ENCODE results near the gene FCHO1. TPM values are rescaled to one million over a fixed set of nuclear protein-coding genes. Genes with fewer than 3 reads are reported as not detected.

FCHO1 gene
- total and polyA plus RNA-seq, 4 donors: 0.69 to 2.8 (median 1.7) TPM

DNA sequence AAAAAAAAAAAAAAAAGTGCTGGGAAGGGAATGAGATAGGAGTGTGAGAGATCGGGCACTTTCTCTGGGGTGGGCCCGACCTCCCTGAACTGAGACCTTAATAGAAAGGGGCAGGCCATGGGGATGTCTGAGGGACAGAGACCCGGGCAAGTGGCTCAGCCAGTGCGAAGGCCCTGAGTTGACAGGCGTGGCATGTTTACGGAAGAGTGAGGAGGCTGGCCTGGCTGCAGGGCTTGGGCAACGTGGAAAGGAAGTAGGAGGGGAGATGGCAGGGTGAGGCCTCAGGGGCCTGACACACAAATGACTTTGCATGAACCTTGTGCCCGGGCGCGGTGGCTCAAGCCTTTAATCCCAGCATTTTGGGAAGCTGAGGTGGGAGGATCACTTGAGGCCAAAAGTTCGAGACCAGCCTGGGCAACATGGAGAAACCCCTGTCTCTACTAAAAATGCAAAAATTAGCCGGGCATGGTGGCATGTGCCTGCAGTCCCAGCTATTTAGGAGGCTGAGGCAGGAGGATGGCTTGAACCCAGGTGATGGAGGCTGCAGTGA is 13.9 kb downstream of the FCHO1 start:
- peaks cover 2 to 8% (median 5%) of the 10 kb centered on the region in 4 donors for H3K4me1 ChIP-seq (ENCODE audit: control insufficient read depth in 4 of 4, insufficient read depth in 4 of 4, low read length in 3 of 4)
- no peak for DNase-seq (ENCODE audit: low spot score)
- H3K9me3 ChIP-seq (ENCODE audit: control insufficient read depth in 4 of 4, low read length in 3 of 4): no peaks in the 10 kb centered on the region
- H3K9ac ChIP-seq (ENCODE audit: low read depth in 1 of 2, low read length in 2 of 2): no peak overlapping the region
- no peak overlapping the region for H3K4me3 ChIP-seq (ENCODE audit: low read depth in 1 of 3, low read length in 3 of 3)
- 61% methylated on average over 12 of the region's 12 CpGs for WGBS
- no peaks in the 10 kb centered on the region for H3K36me3 ChIP-seq (ENCODE audit: control insufficient read depth in 4 of 4, insufficient read depth in 3 of 4, low read depth in 1 of 4, low read length in 3 of 4)
- TF ChIP-seq, protein P1, sequence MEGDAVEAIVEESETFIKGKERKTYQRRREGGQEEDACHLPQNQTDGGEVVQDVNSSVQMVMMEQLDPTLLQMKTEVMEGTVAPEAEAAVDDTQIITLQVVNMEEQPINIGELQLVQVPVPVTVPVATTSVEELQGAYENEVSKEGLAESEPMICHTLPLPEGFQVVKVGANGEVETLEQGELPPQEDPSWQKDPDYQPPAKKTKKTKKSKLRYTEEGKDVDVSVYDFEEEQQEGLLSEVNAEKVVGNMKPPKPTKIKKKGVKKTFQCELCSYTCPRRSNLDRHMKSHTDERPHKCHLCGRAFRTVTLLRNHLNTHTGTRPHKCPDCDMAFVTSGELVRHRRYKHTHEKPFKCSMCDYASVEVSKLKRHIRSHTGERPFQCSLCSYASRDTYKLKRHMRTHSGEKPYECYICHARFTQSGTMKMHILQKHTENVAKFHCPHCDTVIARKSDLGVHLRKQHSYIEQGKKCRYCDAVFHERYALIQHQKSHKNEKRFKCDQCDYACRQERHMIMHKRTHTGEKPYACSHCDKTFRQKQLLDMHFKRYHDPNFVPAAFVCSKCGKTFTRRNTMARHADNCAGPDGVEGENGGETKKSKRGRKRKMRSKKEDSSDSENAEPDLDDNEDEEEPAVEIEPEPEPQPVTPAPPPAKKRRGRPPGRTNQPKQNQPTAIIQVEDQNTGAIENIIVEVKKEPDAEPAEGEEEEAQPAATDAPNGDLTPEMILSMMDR (IDR thresholded peaks at IDR 0.05; ENCODE audit: low read depth, low read length, missing input control): no peak
- TF ChIP-seq GABPA (IDR thresholded peaks at IDR 0.05 in 1 of 2, conservative IDR thresholded peaks at IDR 0.05 in 1 of 2): no peak
- peaks cover 0 to 3% (median 0%) of the 10 kb centered on the region in 4 donors for H3K27me3 ChIP-seq (ENCODE audit: control insufficient read depth in 4 of 4, insufficient read depth in 4 of 4, low read length in 3 of 4)
- H3K27ac ChIP-seq (ENCODE audit: low read depth in 1 of 2, low read length in 2 of 2): peak overlapping the region in 1 of 2 donors; percentile 37

DNA sequence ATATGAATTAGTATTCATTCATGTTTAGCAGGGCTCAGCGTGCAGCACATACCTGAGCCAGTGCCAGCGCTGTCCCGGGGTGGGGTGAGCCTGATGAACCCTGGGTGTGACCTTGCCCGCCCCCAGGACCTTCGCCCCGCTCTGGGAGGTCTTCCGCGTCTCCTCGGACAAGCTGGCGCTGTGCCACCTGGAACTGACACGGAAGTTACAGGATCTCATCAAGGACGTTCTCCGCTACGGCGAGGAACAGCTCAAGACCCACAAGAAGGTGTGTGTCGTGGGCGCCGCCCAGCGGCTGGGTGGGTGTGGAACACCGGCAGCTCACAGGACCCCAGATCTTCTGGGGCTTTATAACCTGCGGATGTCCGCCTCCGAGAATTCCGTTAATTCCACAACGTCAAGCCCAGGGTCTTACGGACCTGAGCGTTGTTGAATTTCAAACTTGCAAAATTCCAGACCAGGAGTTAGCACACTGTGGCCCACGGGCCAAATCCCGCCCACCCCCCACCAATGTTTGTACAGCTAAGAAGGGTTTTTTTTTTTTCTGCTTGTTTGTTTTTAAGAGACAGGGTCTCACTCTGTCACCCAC is 15.4 kb downstream of the FCHO1 start:
- no peak overlapping the region for H3K4me3 ChIP-seq (ENCODE audit: low read depth in 1 of 3, low read length in 3 of 3)
- WGBS: 13% methylated on average over 29 of the region's 29 CpGs

DNA sequence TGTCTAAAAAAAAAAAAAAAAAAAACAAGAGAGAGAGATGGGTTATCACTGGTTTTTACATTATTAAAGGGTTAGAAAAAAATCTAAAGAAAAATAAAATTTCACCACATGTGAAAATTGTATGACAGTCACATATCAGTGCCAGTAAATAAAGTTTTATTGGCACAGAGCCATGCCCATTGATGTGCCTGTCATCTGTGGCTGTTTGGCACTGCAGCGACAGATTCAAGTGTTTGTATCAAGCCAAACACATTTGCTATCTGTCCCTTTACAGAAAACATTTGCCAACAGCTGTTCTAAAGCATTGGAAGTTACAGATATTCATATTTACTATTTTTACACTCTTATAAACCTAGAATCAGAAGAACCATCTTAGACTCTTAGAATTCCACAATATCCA is 16.3 kb downstream of the FCHO1 start:
- DNase-seq (ENCODE audit: low spot score): no peak
- Histone ChIP-seq H3K27me3 (ENCODE audit: control insufficient read depth in 4 of 4, insufficient read depth in 4 of 4, low read length in 3 of 4) (peaks cover 0 to 2% (median 0%) of the 10 kb centered on the region in 4 donors), H3K9me3 (ENCODE audit: control insufficient read depth in 4 of 4, low read length in 3 of 4) (no peaks in the 10 kb centered on the region), H3K4me1 (ENCODE audit: control insufficient read depth in 4 of 4, insufficient read depth in 4 of 4, low read length in 3 of 4) (peaks cover 2 to 8% (median 5%) of the 10 kb centered on the region in 4 donors), H3K4me3 (ENCODE audit: low read depth in 1 of 3, low read length in 3 of 3) (no peak overlapping the region), H3K27ac (ENCODE audit: low read depth in 1 of 2, low read length in 2 of 2) (no peak overlapping the region), H3K9ac (ENCODE audit: low read depth in 1 of 2, low read length in 2 of 2) (no peak overlapping the region), H3K36me3 (ENCODE audit: control insufficient read depth in 4 of 4, insufficient read depth in 3 of 4, low read depth in 1 of 4, low read length in 3 of 4) (no peaks in the 10 kb centered on the region)
- TF ChIP-seq, protein P2, sequence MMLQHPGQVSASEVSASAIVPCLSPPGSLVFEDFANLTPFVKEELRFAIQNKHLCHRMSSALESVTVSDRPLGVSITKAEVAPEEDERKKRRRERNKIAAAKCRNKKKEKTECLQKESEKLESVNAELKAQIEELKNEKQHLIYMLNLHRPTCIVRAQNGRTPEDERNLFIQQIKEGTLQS (IDR thresholded peaks at IDR 0.05): no peak
- TF ChIP-seq FOXA1 (IDR thresholded peaks at IDR 0.05): no peak
- TF ChIP-seq, protein P3, sequence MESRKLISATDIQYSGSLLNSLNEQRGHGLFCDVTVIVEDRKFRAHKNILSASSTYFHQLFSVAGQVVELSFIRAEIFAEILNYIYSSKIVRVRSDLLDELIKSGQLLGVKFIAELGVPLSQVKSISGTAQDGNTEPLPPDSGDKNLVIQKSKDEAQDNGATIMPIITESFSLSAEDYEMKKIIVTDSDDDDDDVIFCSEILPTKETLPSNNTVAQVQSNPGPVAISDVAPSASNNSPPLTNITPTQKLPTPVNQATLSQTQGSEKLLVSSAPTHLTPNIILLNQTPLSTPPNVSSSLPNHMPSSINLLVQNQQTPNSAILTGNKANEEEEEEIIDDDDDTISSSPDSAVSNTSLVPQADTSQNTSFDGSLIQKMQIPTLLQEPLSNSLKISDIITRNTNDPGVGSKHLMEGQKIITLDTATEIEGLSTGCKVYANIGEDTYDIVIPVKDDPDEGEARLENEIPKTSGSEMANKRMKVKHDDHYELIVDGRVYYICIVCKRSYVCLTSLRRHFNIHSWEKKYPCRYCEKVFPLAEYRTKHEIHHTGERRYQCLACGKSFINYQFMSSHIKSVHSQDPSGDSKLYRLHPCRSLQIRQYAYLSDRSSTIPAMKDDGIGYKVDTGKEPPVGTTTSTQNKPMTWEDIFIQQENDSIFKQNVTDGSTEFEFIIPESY (IDR thresholded peaks at IDR 0.05): no peak
- TF ChIP-seq YY1 (IDR thresholded peaks at IDR 0.05): no peak
- no peak for TF ChIP-seq FOXA2 (IDR thresholded peaks at IDR 0.05)
- TF ChIP-seq, protein P4, sequence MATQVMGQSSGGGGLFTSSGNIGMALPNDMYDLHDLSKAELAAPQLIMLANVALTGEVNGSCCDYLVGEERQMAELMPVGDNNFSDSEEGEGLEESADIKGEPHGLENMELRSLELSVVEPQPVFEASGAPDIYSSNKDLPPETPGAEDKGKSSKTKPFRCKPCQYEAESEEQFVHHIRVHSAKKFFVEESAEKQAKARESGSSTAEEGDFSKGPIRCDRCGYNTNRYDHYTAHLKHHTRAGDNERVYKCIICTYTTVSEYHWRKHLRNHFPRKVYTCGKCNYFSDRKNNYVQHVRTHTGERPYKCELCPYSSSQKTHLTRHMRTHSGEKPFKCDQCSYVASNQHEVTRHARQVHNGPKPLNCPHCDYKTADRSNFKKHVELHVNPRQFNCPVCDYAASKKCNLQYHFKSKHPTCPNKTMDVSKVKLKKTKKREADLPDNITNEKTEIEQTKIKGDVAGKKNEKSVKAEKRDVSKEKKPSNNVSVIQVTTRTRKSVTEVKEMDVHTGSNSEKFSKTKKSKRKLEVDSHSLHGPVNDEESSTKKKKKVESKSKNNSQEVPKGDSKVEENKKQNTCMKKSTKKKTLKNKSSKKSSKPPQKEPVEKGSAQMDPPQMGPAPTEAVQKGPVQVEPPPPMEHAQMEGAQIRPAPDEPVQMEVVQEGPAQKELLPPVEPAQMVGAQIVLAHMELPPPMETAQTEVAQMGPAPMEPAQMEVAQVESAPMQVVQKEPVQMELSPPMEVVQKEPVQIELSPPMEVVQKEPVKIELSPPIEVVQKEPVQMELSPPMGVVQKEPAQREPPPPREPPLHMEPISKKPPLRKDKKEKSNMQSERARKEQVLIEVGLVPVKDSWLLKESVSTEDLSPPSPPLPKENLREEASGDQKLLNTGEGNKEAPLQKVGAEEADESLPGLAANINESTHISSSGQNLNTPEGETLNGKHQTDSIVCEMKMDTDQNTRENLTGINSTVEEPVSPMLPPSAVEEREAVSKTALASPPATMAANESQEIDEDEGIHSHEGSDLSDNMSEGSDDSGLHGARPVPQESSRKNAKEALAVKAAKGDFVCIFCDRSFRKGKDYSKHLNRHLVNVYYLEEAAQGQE (IDR thresholded peaks at IDR 0.05): no peak
- no peak for TF ChIP-seq EGR1 (IDR thresholded peaks at IDR 0.05; ENCODE audit: low read depth in 2 of 2)
- TF ChIP-seq JUND (IDR thresholded peaks at IDR 0.05): no peak
- WGBS: 55% methylated on average over 1 of the region's 1 CpG

More for the DNA sequence above, 15.4 kb downstream of the FCHO1 start:
- H3K27ac ChIP-seq (ENCODE audit: low read depth in 1 of 2, low read length in 2 of 2): no peak overlapping the region
- no peak overlapping the region for H3K9ac ChIP-seq (ENCODE audit: low read depth in 1 of 2, low read length in 2 of 2)
- TF ChIP-seq, protein P1 (IDR thresholded peaks at IDR 0.05; ENCODE audit: low read depth, low read length, missing input control): peak; percentile 63
- TF ChIP-seq, protein P2 (IDR thresholded peaks at IDR 0.05): no peak
- TF ChIP-seq RAD21 (IDR thresholded peaks at IDR 0.05): peak; percentile 75 to 87
- no peak for TF ChIP-seq HNF4A (conservative IDR thresholded peaks at IDR 0.05)
- TF ChIP-seq GABPA (IDR thresholded peaks at IDR 0.05 in 1 of 2, conservative IDR thresholded peaks at IDR 0.05 in 1 of 2): no peak
- peak; percentile 96 for TF ChIP-seq NR2F2 (IDR thresholded peaks at IDR 0.05)
- no peak for TF ChIP-seq FOXA2 (IDR thresholded peaks at IDR 0.05)
- DNase-seq (ENCODE audit: low spot score): peak; percentile 75
- peaks cover 0 to 3% (median 0%) of the 10 kb centered on the region in 4 donors for H3K27me3 ChIP-seq (ENCODE audit: control insufficient read depth in 4 of 4, insufficient read depth in 4 of 4, low read length in 3 of 4)
- H3K36me3 ChIP-seq (ENCODE audit: control insufficient read depth in 4 of 4, insufficient read depth in 3 of 4, low read depth in 1 of 4, low read length in 3 of 4): no peaks in the 10 kb centered on the region
- H3K9me3 ChIP-seq (ENCODE audit: control insufficient read depth in 4 of 4, low read length in 3 of 4): no peaks in the 10 kb centered on the region
- H3K4me1 ChIP-seq (ENCODE audit: control insufficient read depth in 4 of 4, insufficient read depth in 4 of 4, low read length in 3 of 4): peaks cover 2 to 8% (median 5%) of the 10 kb centered on the region in 4 donors
